SIG-M5 (cell line): ENCODE results near the gene ABCD3.
"Not testable (repeated sequence)": the region's sequence is repeated elsewhere in the genome, so short reads cannot be mapped to it uniquely, and the experiment has no call there.

ENCODE experiments used
- DNase-seq: peaks from one replicate; lab custom pipeline; 2025; lab: John Stamatoyannopoulos, UW

ABCD3 gene

GRCh38 chr1:94413311-94413710 lies 4.9 kb upstream of the ABCD3 start:
- no peak for DNase-seq

GRCh38 chr1:94416901-94417727 lies 1.1 kb upstream of the ABCD3 start:
- DNase-seq = no peak

- no peak for DNase-seq
Observed at GRCh38 chr1:94417728-94417977, 536 bp upstream of the ABCD3 start.

GRCh38 chr1:94418664-94419655 lies 771 bp downstream of the ABCD3 start:
- no peak for DNase-seq

- no peak for DNase-seq
Observed at GRCh38 chr1:94422115-94422820, 4.1 kb downstream of the ABCD3 start.

GRCh38 chr1:94425821-94426484 lies 7.8 kb downstream of the ABCD3 start:
- no peak for DNase-seq

GRCh38 chr1:94426485-94426870 lies 8.3 kb downstream of the ABCD3 start:
- not testable (repeated sequence) for DNase-seq

GRCh38 chr1:94428441-94428840 lies 10.3 kb downstream of the ABCD3 start:
- no peak for DNase-seq

- DNase-seq = not testable (repeated sequence)
Observed at GRCh38 chr1:94428927-94429528, 10.8 kb downstream of the ABCD3 start.

- not testable (repeated sequence) for DNase-seq
Observed at GRCh38 chr1:94430066-94430465, 11.9 kb downstream of the ABCD3 start.

GRCh38 chr1:94433866-94434265 lies 15.7 kb downstream of the ABCD3 start:
- DNase-seq = no peak

- DNase-seq = no peak
Observed at GRCh38 chr1:94434365-94435045, 16.3 kb downstream of the ABCD3 start.

- no peak for DNase-seq
Observed at GRCh38 chr1:94438692-94439276, 20.6 kb downstream of the ABCD3 start.

- DNase-seq = no peak
Observed at GRCh38 chr1:94440088-94440487, 21.9 kb downstream of the ABCD3 start.

- not testable (repeated sequence) for DNase-seq
Observed at GRCh38 chr1:94443067-94443466, 24.9 kb downstream of the ABCD3 start.

GRCh38 chr1:94444819-94445218 lies 26.6 kb downstream of the ABCD3 start:
- not testable (repeated sequence) for DNase-seq

- DNase-seq = not testable (repeated sequence)
Observed at GRCh38 chr1:94445733-94446132, 27.5 kb downstream of the ABCD3 start.

GRCh38 chr1:94446177-94446576 lies 28.0 kb downstream of the ABCD3 start:
- not testable (repeated sequence) for DNase-seq

GRCh38 chr1:94448741-94449140 lies 30.6 kb downstream of the ABCD3 start:
- not testable (repeated sequence) for DNase-seq

GRCh38 chr1:94456736-94457135 lies 38.5 kb downstream of the ABCD3 start:
- DNase-seq = no peak
